Ramos (cell line): Measurements from ENCODE around the gene ENC1.

Experiments used
- in situ Hi-C: fragments of 300-500 bp; cut with MboI; formaldehyde crosslinking; loops from one replicate; pipeline ENCODE4 v1.14.3; 2022; ENCODE audit warnings: low sequenced_read_pairs; ENCODE audit not compliant: unreplicated experiment

The ENC1 gene

DNA sequence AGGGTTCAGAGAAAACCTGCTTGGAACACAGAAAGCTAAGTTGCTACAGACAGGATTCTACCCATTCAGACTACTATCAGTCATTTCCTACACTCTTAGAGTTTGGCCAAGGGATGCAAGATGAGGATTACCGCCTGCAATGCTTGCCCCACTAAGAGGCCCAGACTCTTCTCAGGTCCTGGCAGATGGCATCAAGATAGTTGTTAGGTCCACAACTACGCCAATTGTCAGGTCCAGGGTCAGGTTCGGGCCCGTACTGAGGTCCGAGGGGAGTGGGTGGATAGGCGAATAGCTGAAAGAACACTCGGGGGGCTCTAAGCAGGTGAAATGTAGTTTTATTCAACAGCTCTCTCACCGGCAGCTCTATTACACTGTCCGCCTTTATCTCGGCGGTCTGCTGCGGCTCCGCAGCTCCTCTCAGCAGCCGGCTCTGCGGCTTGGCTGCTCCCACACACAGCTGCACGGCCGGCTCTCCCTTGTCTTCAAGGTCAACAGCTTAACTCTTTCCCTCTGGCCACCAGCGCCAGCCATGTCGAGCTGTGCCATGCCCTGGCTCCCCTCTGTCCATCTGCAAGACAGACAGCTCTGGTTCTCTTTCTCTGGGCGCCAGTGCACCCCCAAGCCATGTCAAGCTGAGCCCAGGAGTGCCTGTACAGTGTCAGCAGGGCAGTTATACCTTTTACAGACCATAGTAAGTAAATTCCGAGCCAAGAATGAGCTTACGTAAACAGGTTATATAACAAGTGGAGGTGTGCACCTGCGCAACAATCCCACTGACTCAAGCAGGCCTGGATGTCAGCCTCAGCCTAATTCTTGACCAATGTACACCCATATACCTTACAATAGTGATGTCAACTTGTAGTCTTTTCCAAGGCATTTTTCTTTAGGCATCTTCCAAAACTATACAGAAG is 24.0 kb downstream of the ENC1 start:
- in situ Hi-C loops: no loop called here

DNA sequence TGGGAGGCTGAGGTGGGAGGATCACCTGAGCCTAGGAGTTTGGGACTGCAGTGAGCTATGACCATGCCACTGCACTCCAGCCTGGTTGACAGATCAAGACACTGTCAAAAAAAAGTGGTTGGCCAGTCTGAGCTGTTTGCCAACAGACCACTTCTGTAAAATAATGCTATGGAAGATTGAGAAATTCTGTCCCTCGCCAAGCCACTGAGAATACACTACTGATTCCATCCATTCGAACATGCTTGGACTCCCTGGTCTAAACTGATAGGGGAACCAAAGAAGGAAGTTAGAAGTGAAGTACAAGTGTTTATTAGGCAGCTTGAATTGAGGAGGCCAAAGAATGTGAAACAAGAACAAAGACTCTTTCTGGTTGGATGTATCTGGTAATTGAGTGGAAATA is 27.2 kb downstream of the ENC1 start:
- in situ Hi-C loops: no loop called here

DNA sequence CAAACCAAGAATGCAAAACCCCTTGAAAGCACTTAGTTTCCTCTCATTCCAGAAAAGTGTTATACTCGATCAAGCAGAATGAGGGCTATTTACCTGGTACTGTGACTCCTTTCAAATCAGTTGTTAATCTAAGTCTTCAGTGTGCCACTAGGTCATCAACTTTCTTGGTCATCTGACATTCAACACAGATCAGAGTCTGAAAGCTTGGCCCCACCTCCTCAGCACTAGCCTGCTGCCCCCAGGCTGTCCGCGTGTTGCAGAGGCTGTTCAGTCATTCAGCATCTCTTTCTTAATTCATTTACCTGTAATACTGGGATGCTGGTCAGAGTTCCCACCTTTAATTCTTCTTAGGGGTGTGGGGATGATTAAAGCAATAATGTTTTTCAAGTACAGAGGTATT is 28.5 kb downstream of the ENC1 start:
- in situ Hi-C loops: no loop called here

DNA sequence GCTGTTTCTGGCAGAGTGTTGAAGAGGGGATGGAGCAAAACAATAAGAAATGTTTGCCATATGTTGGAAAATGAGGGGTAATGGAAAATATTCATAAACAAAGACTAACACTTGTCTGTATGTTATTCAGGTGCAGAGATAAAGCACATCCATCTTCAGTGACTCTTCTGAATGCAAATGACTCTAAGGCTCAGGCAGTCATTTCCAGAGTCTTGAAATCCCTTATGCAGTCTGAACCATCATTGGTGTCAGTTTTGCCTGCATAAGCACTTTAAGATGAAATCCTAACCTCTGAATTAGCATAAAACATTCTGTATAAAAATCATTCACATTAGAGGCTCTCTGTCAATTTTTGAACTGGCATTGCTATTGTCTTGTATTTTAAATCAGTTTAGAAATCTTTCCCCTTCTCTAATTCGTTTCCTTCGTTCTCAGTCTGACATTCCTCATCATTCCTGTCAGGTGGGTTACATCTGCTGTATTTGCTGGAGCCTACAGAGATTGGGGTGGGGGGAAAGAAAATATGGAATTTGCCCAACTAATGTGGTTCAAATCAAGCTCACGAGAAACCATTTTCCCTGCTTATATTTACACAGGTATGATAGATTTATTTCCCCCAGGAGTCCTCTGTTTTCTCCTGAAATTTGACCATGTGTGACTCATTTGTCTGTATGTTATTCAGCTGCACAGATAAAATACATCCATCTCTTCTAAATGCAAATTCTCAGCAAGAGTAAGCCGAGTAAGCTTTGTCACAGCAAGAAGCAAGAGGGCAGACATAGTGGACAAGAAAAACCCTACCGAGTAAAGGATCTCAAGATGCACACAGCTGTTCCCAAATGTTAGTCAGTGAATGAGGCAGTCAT is 31.6 kb downstream of the ENC1 start:
- in situ Hi-C loops: no loop called here

DNA sequence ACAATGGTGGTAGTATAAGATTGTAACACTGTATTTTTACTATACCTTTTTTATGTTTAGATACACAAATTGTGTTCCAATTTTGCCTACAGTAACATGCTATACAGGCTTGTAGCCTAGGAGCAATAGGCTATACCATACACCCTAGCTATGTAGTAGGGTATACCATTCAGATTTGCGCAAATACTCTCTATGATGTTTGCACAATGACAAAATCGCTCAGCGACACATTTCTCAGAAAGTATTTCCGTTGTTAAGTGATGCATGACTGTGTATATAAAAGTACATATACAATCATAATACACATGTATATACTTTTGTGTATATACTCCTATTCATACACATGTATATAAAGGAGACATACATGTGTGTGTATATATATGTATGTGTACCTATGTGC is 34.8 kb downstream of the ENC1 start:
- in situ Hi-C loops: no loop called here

DNA sequence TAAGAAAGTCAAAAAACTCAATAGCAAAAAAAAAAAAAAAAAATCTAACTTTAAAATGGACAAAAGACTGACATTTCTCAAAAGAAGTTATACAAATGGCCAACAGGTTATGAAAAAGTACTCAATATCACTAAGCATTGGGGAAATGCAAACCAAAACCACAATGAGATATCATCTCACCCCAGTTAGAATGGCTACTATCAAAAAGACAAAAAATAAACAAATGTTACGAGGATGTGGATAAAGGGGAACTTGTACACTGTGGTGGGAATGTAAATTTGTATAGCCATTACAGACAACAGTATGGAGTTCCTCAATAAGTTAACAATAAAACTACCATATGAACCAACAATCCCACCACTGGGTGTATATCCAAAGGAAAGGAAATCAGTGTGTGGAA is 37.2 kb downstream of the ENC1 start:
- in situ Hi-C loops: no loop called here

DNA sequence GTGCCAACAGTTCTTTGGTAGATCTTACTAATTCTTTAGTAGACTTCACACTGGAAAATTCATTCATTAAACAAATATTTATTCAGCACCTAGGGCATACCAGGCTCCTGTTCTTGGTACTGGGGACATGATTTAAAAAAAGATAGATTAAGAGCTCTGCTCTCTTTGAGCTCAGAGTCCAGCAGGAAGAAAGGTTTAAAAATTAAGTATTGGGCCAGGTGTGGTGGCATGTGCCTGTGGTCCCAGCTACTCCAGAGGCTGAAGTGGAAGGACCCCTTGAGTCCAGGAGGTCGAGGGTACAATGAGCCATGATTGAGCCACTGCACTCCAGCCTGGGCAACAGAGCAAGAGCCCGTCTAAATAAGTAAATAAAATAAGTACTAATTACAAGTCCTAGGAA is 41.4 kb downstream of the ENC1 start:
- in situ Hi-C loops: no loop called here

DNA sequence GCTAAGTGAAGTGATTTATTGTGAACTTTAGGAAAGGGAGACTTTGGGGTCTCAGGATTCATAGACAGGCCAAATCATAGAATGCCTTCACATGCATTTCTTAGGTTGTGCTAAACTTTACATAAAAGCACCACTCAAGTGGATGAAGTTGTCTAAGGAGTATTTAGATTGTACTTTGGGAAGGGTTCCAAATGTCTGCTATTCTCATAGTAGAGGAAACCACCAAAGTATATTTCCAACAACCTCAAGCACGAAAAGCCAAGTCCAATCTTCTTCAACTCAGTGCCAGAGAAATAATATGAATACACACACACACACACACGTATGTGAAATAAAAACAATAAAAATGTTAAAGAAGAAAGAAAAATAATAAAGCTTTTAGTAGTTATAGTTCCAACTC is 41.8 kb downstream of the ENC1 start:
- in situ Hi-C loops: no loop called here

DNA sequence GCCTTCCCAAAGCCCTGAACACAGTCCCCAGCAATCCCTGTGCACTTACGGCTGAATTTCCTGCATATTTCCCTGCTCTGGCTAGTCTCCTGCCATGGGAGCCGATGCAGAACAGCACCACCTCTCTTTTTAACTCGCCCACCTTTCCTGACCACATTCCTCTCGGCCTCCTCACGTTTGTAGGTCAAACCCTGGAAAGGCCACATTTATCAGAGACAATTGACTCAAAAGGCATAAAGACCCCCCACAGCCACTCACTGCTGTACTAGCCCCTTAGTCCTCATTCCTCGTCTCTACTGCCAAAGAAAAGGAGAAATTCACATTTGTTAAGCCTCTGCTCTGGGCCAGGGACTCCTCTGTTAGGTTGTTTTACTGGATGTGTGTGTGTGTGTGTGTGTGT is 43.6 kb downstream of the ENC1 start:
- in situ Hi-C loops: no loop called here

DNA sequence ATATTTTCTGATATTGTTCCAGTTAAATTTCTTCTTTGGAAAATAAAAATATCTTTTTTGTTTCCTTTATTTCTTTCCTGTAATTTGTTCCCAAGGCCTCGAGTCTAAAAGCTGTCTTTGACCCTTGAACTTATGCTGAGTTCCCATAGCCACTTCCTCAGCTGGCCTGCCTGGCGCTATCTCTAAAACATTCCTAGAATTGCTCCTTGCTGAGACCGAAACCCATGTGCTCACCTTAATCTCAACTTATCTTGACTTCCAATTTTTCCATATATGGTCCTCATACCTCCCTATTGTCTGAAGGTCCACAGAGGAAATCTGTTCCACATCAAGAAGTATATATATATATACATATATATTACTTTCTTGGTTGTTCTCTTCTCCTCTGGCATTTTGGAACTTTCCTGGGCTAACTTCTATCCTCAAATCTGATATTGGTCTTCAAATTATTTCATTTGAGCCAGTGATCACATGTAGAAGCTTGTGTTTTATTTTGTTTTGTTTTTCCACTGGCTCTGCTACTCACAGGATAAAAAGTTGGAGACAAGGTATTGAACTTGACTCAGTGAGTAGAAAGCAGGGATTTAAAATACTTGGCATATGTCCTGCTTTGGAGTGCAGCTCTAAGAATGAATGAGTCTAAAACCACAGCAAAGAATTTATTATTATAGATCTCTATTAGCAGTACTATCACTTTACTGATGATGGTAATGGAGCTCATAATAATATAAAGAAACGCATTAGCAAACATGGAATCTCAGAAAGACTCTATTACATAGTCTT is 45.2 kb downstream of the ENC1 start:
- in situ Hi-C loops: no loop called here

DNA sequence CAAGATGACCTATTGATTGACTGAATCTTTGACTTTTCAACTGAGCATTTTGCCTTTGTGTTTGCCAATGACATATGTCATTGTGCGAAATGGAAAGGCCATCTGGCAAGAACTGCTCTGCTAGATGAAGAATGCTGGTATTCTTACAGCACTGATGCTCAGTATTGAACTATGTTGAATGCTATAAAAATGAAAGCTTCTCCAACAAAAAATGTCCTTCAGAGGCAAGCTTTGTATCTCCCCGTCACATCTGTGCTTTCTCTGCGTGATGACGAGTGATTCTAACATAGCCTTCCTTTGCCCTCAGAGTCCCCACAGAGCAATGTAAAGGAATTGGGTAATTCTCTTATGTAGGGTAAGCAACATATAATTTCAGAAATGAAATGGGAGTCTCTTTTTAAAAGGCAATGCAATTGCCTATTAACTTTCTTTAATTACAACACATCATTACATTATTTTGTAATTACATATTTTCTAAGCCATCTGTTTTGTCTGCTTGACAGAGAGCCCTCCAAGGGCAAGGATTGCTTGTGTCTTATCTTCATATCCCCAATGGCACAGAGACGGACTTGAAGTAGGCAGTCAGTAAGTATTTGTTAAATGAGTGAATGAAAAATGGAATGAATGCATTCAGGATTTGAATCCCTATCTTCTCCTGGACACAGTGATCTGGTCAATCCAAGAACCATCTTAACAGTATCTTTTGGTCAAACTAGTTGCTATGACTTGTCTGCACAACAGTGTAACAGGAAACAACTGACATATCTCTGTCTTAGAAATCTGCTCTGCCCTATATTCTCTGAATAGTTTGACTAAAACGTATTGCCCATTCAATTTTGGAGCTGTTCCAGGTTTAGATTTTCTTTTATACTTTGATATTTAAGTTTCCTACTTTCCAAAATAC is 46.1 kb downstream of the ENC1 start:
- in situ Hi-C loops: no loop called here

DNA sequence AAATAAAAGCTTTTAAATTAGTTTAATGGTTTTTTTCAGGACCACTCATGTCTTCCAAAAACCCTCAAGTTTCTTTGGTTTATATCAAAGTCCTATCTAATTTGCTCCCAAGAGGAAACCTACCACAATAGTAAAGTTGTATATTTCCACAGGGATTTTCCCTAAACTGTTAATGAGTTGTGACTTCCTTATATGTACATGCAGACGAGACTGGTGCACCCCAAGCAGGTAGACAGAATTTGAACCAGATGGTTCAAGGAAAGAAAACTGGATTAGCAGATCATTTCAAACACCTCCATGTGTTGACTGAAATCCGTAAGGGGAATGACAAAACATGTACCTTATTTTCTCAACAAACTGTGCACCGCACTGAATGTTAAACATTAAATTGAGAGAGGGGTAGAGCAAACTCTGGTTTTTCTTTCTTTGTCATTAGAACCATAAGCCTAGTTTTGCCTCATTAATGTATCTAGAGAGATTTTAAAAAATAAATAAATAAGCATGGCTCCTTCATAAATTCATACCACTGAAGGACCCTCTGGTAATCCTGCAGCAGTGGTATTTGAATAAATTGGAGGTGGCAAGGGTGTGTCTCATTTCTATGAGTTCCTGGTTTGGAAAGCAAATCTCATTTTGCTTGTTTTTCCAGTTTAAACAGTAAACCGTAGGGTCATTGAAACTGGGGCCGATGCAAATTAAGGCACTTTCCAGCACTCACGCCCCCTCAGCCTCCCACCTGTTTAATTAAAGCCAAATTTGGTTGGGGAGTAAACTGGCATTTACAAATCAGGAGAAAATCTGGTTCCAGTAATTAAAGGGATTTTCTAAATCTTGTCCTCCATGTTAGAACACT is 51.1 kb downstream of the ENC1 start:
- in situ Hi-C loops: no loop called here

DNA sequence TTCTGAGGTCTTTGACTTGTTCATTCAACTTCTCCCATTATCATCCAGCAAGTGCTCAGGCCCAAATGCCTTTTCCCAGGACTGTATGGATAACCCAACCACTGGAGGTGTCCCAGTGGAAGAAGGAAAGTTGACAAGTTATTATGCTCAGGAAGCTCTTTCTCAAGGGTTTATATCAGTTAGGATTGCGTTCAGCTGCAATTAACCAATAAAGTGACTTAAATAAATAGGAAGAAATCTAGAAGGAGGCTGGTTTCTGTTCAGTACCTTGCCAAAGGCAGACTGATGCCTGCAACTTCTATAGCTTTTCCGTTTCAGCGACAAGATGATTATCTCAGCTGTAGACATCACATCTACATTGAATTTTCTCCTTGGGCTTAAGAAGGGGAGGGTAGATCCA is 52.1 kb downstream of the ENC1 start:
- in situ Hi-C loops: no loop called here

DNA sequence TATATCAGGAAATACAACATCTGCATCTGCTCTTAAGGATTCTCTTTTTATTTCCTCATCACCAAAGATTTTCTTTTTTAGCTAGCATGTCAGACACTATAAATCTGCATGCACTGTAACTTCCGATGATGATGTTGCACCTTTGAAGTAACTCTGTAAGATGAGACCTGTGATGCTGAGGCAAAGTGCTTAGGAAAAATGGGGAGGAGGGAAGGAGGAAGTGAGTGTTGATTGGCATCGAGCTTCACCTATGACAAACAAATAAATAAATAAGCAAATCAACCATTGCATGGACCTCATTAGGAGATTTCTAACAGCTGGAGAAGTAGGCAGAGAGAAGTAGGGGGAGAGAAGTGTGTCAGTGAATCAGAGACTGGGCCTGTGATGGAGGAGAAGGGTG is 52.6 kb downstream of the ENC1 start:
- in situ Hi-C loops: no loop called here

DNA sequence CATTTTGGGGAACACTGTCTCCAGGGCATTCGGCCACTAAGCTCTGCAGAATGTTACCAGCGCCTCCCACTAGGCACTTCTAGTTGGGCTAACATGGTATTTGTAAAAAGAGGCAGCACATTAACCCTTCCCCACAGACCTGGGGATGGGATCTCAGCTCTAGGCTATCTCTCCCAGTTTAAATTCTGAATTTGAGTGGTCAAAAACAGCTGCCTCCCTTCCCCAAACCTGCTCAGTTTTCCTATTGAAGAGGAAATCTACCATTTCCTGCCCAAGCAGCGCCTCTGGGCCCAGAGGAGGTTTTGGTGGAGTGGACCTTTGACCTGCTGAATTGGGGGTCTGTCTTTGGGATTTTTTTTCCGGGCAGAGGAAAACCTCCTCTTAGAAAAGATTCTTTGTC is 53.2 kb downstream of the ENC1 start:
- in situ Hi-C loops: no loop called here

DNA sequence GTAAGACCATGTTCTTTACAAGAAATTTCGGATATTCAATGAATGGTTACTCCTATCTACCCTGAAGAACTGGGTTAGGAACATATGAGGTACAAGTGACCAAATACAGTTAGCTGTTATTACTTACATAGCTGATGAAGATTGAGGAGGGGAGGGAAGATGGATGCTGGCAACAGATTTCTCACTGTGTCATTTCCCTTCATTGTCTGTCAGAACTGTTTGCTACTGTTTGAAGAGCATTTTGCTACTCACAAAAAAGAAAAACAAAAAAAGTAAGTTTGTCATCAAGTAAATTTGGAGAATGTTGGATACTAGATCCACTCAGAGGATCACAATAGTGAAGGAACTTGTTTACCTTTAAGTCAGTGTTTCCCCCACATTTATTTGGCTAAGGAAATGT is 53.7 kb downstream of the ENC1 start:
- in situ Hi-C loops: no loop called here

DNA sequence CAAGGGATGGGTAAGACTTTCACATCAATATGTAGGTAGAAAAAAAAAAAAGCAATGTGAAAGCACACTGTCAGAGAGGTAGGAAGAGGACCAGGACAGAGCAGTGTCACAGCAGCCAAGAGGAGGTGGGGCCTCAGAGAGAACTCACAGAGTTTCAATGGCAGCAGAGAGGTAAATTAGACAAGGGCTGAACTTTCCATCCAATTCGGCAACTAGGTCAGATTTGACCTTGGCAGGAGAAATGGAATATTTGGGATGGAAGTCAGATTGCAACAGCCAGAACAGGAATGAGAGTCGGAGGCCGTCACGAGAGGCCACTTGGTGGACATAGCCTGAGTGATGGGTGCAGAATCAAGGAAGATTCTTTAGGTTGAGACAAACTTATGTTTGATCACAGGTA is 57.7 kb downstream of the ENC1 start:
- in situ Hi-C loops: no loop called here

DNA sequence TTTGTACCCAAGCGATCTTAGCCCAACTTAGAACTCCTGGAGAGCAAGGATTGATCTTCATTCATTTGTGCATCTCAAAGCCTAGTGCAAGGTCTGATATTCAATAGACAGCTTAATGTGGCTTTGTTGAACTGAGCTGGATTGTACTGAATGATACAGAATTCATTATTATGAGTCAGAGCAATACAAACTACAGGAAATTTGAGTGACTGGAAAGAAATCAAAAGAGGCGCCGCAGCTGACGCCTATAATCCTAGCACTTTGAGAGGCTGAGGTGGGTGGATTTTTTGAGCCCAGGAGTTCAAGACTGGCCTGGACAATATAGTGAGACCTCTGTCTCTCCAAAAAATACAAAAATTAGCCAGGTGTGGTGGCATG is 58.6 kb downstream of the ENC1 start:
- in situ Hi-C loops: no loop called here

DNA sequence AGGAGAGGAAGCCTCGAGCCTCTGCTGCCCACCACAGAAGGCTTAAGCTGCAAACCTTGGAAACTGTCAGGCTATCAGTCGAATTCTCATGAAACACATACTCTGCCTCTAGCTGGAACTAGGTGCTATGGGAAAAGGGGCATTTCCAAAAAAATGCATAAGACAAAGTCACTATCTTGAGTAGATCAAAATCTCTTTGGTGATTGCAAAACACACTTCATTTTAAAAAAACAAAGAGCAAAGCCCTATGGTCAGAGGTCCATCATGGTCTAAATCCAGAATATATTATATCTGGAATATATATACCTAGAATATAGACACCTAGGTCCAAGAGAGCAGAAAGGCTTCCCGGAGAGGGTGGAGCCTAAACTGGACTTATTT is 59.8 kb downstream of the ENC1 start:
- in situ Hi-C loops: no loop called here
